ENCODE measurements around the gene DKC1. TPM values are rescaled to one million over a fixed set of nuclear protein-coding genes. Genes with fewer than 3 reads are reported as not detected.

Gene DKC1
- total RNA-seq, 1 experiment from 2014 or later: 123 TPM

DNA sequence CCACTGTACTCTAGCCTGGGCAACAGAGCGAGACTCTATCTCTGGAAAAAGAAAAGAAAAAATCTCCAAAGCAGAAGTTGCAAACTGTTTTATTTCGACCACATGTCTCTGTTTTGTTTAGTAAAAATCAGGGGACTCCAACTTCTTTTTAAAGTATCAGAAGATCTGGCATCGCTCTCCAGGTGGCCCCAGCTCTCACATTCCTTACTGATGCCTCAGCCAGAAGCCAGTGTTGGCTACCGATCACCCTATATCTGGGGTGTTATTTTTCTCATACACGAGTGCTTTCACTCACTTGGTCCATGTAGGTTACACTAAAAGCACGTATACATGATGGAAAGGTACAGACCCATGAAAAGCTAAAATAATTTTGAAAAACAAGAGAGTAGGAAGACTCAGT lies 34.3 kb downstream of the DKC1 start:
- ChIA-PET RAD21 (ENCODE audit: low non-redundant PET in 1 of 2, low total read pairs in 2 of 2, uncharacterized antibody in 2 of 2, unreplicated experiment in 2 of 2) (no interaction called here), CTCF (no interaction called here), POLR2A (interaction anchor here (1.1 to 1.3 kb wide), 2 partner anchors 9 to 34 kb away, joined by 3 read pairs; partner anchors contain the start of gene MPP1)
- intact Hi-C loops (cut with micrococcal nuclease): no loop called here
- Histone ChIP-seq H4K20me1 (ENCODE audit: insufficient read depth) (no peaks in the 10 kb centered on the region), H3K4me2 (ENCODE audit: low read length) (peak overlapping the region; percentile 67), H3K9me3 (ENCODE audit: control insufficient read depth in 1 of 2, insufficient read depth in 1 of 2, low read depth in 1 of 2, low read length in 2 of 2) (no peaks in the 10 kb centered on the region), H3K27me3 (ENCODE audit: insufficient read depth, low read length) (no peaks in the 10 kb centered on the region), H3K4me1 (ENCODE audit: control insufficient read depth in 1 of 2, insufficient read depth in 2 of 2, low read length in 2 of 2) (peaks cover 29 to 45% of the 10 kb centered on the region in 2 experiments), H3K9ac (ENCODE audit: low read length) (peak overlapping the region; percentile 17; the same call in 1 of the 2 replicates), H3K27ac (ENCODE audit: low read depth, low read length) (no peak overlapping the region), H3K4me3 (replicated peaks in 1 of 2; ENCODE audit: low read depth in 1 of 2, low read length in 2 of 2) (peak overlapping the region in 1 of 2 experiments; percentile 13; a peak in 1 of 4 replicates), H3K9me2 (ENCODE audit: insufficient read depth) (no peaks in the 10 kb centered on the region), H3K36me3 (ENCODE audit: control insufficient read depth in 1 of 2, insufficient read depth in 2 of 2, low read length in 2 of 2) (no peaks in the 10 kb centered on the region), H3K79me2 (ENCODE audit: insufficient read depth, low read length) (no peaks in the 10 kb centered on the region), H2AFZ (ENCODE audit: low read depth, low read length, poor library complexity, severe bottlenecking) (no peak overlapping the region)
- TF ChIP-seq, protein P1, sequence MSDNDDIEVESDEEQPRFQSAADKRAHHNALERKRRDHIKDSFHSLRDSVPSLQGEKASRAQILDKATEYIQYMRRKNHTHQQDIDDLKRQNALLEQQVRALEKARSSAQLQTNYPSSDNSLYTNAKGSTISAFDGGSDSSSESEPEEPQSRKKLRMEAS (IDR thresholded peaks at IDR 0.05): no peak
- TF ChIP-seq SIN3A (IDR thresholded peaks at IDR 0.05; ENCODE audit: low read depth) (no peak), ELF1 (IDR thresholded peaks at IDR 0.05; ENCODE audit: borderline replicate concordance, low read depth) (no peak), ZNF274 (IDR thresholded peaks at IDR 0.05; ENCODE audit: low read depth, low read length) (no peak), RAD21 (IDR thresholded peaks at IDR 0.05; ENCODE audit: low read depth) (no peak), TCF7L2 (IDR thresholded peaks at IDR 0.05; ENCODE audit: borderline replicate concordance, extremely low read depth, insufficient read depth, insufficient read length) (no peak), EZH2 (IDR thresholded peaks at IDR 0.05) (no peak), CEBPB (IDR thresholded peaks at IDR 0.05; ENCODE audit: low read depth) (no peak), POLR2A (IDR thresholded peaks at IDR 0.05; ENCODE audit: borderline replicate concordance, extremely low read depth, insufficient read depth, insufficient read length) (no peak)
- TF ChIP-seq, protein P2, sequence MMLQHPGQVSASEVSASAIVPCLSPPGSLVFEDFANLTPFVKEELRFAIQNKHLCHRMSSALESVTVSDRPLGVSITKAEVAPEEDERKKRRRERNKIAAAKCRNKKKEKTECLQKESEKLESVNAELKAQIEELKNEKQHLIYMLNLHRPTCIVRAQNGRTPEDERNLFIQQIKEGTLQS (IDR thresholded peaks at IDR 0.05): no peak
- TF ChIP-seq, protein P3, sequence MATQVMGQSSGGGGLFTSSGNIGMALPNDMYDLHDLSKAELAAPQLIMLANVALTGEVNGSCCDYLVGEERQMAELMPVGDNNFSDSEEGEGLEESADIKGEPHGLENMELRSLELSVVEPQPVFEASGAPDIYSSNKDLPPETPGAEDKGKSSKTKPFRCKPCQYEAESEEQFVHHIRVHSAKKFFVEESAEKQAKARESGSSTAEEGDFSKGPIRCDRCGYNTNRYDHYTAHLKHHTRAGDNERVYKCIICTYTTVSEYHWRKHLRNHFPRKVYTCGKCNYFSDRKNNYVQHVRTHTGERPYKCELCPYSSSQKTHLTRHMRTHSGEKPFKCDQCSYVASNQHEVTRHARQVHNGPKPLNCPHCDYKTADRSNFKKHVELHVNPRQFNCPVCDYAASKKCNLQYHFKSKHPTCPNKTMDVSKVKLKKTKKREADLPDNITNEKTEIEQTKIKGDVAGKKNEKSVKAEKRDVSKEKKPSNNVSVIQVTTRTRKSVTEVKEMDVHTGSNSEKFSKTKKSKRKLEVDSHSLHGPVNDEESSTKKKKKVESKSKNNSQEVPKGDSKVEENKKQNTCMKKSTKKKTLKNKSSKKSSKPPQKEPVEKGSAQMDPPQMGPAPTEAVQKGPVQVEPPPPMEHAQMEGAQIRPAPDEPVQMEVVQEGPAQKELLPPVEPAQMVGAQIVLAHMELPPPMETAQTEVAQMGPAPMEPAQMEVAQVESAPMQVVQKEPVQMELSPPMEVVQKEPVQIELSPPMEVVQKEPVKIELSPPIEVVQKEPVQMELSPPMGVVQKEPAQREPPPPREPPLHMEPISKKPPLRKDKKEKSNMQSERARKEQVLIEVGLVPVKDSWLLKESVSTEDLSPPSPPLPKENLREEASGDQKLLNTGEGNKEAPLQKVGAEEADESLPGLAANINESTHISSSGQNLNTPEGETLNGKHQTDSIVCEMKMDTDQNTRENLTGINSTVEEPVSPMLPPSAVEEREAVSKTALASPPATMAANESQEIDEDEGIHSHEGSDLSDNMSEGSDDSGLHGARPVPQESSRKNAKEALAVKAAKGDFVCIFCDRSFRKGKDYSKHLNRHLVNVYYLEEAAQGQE (IDR thresholded peaks at IDR 0.05; ENCODE audit: low read depth): no peak
- TF ChIP-seq, protein P4, sequence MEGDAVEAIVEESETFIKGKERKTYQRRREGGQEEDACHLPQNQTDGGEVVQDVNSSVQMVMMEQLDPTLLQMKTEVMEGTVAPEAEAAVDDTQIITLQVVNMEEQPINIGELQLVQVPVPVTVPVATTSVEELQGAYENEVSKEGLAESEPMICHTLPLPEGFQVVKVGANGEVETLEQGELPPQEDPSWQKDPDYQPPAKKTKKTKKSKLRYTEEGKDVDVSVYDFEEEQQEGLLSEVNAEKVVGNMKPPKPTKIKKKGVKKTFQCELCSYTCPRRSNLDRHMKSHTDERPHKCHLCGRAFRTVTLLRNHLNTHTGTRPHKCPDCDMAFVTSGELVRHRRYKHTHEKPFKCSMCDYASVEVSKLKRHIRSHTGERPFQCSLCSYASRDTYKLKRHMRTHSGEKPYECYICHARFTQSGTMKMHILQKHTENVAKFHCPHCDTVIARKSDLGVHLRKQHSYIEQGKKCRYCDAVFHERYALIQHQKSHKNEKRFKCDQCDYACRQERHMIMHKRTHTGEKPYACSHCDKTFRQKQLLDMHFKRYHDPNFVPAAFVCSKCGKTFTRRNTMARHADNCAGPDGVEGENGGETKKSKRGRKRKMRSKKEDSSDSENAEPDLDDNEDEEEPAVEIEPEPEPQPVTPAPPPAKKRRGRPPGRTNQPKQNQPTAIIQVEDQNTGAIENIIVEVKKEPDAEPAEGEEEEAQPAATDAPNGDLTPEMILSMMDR (IDR thresholded peaks at IDR 0.05 in 2 of 3, conservative IDR thresholded peaks at IDR 0.05 in 1 of 3; ENCODE audit: borderline replicate concordance in 1 of 3, insufficient read depth in 1 of 3, low read depth in 2 of 3, low read length in 2 of 3): no peak
- ATAC-seq (peak; percentile 63), DNase-seq (ENCODE audit: low read depth, low spot score) (no peak)
- no TSS peak for BruUV-seq (replicated peaks)

Measured in HCT116 (cell line).